Lung (tissue), 12 donors: Measurements from ENCODE around the gene ASTN2. TPM values are rescaled to one million over a fixed set of nuclear protein-coding genes. Genes with fewer than 3 reads are reported as not detected.

ENCODE experiments used
- ATAC-seq: fragments of 200-7000 bp; cut with Tn5 transposase; one replicate; pipeline ENCODE4 v1.9.1; 2020; ENCODE audit warnings: moderate number of reproducible peaks; ENCODE audit not compliant: insufficient read depth, low FRiP score
- DNase-seq, 3 donors: peaks; one replicate each; pipeline ENCODE4 v3.0.0-alpha.2; 2013 to 2017
- H3K27ac ChIP-seq, 2 donors: one replicate each; pipeline ENCODE4 v1.5.1; 2013; ENCODE audit warnings: mild to moderate bottlenecking in 2 of 2, moderate library complexity in 2 of 2, control low read depth in 1 of 2, inconsistent platforms in 1 of 2, low read depth in 1 of 2, low read length in 1 of 2
- H3K27me3 ChIP-seq, 3 donors: one replicate each; pipeline ENCODE4 v1.5.1; 2013; ENCODE audit warnings: low read length in 2 of 3; ENCODE audit not compliant: control insufficient read depth in 3 of 3, insufficient read depth in 3 of 3
- H3K36me3 ChIP-seq, 4 donors: one replicate each; pipeline ENCODE4 v1.5.1; 2013; ENCODE audit warnings: low read length in 4 of 4, mild to moderate bottlenecking in 1 of 4, moderate library complexity in 1 of 4; ENCODE audit not compliant: control insufficient read depth in 4 of 4, insufficient read depth in 4 of 4
- H3K4me1 ChIP-seq, 5 donors: one replicate each; pipeline ENCODE4 v1.5.1; 2013; ENCODE audit warnings: low read length in 5 of 5, mild to moderate bottlenecking in 2 of 5, moderate library complexity in 1 of 5; ENCODE audit not compliant: control insufficient read depth in 5 of 5, insufficient read depth in 5 of 5
- H3K4me3 ChIP-seq: one replicate; pipeline ENCODE4 v1.5.1; 2013; ENCODE audit warnings: mild to moderate bottlenecking, control low read depth, moderate library complexity
- H3K9ac ChIP-seq, 2 donors: one replicate each; pipeline ENCODE4 v1.5.1; 2013; ENCODE audit warnings: low read length in 2 of 2, control low read depth in 1 of 2; ENCODE audit not compliant: insufficient read depth in 1 of 2
- H3K9me3 ChIP-seq, 4 donors: one replicate each; pipeline ENCODE4 v1.5.1; 2013; ENCODE audit warnings: low read length in 3 of 4, mild to moderate bottlenecking in 1 of 4, moderate library complexity in 1 of 4; ENCODE audit not compliant: control insufficient read depth in 4 of 4, insufficient read depth in 3 of 4
- WGBS, 2 donors: extraction: QIAGEN DNeasy Blood & Tissue Kit; methylation state at CpG; one replicate each; pipeline ENCODE4 v1.1.7; 2013; 5-methylcytosine and 5-hydroxymethylcytosine counted together
- polyA plus RNA-seq, 2 donors: library from polyadenylated mRNA; stranded (reverse); fragments of 200-250 nt; gene quantifications; one replicate each; pipeline ENCODE4 v1.2.1, GENCODE V29; 2013
- total RNA-seq, 2 donors: library from RNA; depleted of rRNA in 1 of 2; stranded (reverse); fragments of >200 nt in 1 of 2; gene quantifications; one replicate each; pipeline ENCODE4 v1.2.1, GENCODE V29; 2014 to 2021
- TF ChIP-seq, protein P1 (sequence below): IDR thresholded peaks from 2 replicates; pipeline ENCODE4 v1.5.1; 2012; ENCODE audit warnings: mild to moderate bottlenecking; ENCODE audit errors: control extremely low read depth, extremely low read depth
- donor health status: control.
- donor health status: control.
- donor health status: Bipolar disorder and iron deficiency.
- donor health status: healthy.
- donor health status: DM: yes; HTN: yes; CAD: no.

Gene ASTN2
- total and polyA plus RNA-seq, 4 donors: 1.4 to 7.0 (median 3.3) TPM

DNA sequence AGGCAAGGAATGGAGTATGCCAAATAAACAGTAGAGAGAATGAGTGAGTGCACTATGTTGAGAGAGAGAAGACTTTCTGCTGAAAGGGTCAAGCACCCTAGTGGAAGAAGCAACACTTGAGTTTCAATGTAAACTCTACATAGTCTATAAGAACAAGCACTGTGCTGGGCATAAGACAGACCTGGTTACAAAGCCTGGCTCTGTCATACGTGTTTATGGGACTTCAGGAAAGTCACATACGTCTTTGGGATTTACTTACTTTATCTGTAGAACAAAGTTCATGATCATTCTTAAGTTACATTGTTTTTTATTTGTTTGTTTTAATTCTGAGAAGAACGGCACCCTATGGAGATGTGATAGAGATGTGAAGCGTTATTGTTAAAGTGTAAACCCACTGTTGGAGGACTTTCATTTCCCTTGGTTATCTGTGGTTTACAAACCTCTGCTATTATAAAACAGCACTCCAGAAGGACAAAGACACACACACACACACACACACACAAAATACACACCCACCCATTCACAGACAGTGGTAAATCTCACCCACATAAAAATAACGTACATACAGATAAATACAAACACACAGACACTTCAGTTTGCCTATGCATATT is 798.4 kb downstream of the ASTN2 start:
- DNase-seq (no peak), ATAC-seq (no peak)
- H3K27me3 ChIP-seq: no peaks in the 10 kb centered on the region
- no peak overlapping the region for H3K27ac ChIP-seq
- peaks cover 0 to 4% (median 0%) of the 10 kb centered on the region in 4 donors for H3K36me3 ChIP-seq
- no peak overlapping the region for H3K4me3 ChIP-seq
- H3K9ac ChIP-seq: no peak overlapping the region
- peaks cover 0 to 4% (median 0%) of the 10 kb centered on the region in 5 donors for H3K4me1 ChIP-seq
- 69 to 84% methylated on average over 5 of the region's 5 CpGs for WGBS, 2 donors
- TF ChIP-seq, protein P1, sequence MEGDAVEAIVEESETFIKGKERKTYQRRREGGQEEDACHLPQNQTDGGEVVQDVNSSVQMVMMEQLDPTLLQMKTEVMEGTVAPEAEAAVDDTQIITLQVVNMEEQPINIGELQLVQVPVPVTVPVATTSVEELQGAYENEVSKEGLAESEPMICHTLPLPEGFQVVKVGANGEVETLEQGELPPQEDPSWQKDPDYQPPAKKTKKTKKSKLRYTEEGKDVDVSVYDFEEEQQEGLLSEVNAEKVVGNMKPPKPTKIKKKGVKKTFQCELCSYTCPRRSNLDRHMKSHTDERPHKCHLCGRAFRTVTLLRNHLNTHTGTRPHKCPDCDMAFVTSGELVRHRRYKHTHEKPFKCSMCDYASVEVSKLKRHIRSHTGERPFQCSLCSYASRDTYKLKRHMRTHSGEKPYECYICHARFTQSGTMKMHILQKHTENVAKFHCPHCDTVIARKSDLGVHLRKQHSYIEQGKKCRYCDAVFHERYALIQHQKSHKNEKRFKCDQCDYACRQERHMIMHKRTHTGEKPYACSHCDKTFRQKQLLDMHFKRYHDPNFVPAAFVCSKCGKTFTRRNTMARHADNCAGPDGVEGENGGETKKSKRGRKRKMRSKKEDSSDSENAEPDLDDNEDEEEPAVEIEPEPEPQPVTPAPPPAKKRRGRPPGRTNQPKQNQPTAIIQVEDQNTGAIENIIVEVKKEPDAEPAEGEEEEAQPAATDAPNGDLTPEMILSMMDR: no peak
- peaks cover 0 to 2% (median 0%) of the 10 kb centered on the region in 4 donors for H3K9me3 ChIP-seq

DNA sequence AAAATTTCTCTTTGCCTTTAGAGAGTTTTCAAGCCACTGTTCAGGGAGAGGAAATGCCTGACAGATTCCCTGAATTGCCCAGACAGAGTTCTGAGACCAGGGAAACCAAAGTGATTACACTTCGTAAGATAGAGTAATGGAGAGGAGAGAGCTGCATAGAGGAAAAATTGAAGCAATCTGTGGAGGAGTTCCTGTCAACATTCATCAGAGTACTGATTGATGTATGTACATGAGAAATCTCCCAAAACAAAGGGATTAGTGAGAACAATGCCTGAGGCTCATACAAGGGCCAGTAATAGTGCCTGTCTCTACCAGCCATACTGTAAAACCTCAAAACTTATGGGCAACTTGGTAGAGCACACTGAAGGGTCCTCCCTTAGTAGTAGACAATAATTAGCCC is 806.8 kb downstream of the ASTN2 start:
- Histone ChIP-seq H3K9me3 (no peaks in the 10 kb centered on the region), H3K27me3 (no peaks in the 10 kb centered on the region), H3K4me1 (no peaks in the 10 kb centered on the region), H3K4me3 (no peak overlapping the region), H3K36me3 (no peaks in the 10 kb centered on the region), H3K9ac (no peak overlapping the region), H3K27ac (no peak overlapping the region)
- TF ChIP-seq, protein P1: no peak
- no peak for DNase-seq
- 83 to 91% methylated on average over 1 of the region's 1 CpG for WGBS, 2 donors
- ATAC-seq: no peak

DNA sequence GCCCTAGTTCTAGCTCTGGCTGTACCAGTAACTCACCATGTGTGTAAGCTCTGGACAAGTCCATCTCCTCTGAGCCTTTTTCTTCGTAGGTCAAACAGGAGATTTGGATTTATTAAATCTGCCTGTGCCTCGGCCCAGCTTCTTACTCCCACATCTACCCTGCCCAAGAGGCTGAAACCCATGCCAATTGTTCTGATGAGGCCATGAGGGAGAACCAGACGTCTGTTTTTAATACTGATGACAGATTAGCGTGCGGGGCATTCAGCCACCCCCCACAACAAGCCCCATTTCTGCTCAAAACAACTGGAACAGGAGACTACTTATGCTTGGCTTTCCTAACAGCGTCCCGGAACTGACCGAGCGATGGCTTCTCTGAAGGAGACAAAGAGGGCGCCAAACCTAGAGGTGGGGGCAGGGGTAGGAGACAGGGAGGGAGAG is 808.9 kb downstream of the ASTN2 start:
- H3K9me3 ChIP-seq: no peaks in the 10 kb centered on the region
- no peaks in the 10 kb centered on the region for H3K27me3 ChIP-seq
- no peak overlapping the region for H3K27ac ChIP-seq
- 89 to 94% methylated on average over 10 of the region's 10 CpGs for WGBS, 2 donors
- TF ChIP-seq, protein P1: no peak
- H3K36me3 ChIP-seq: no peaks in the 10 kb centered on the region
- ATAC-seq (no peak), DNase-seq (no peak)
- H3K9ac ChIP-seq: no peak overlapping the region
- H3K4me1 ChIP-seq: no peaks in the 10 kb centered on the region
- no peak overlapping the region for H3K4me3 ChIP-seq

DNA sequence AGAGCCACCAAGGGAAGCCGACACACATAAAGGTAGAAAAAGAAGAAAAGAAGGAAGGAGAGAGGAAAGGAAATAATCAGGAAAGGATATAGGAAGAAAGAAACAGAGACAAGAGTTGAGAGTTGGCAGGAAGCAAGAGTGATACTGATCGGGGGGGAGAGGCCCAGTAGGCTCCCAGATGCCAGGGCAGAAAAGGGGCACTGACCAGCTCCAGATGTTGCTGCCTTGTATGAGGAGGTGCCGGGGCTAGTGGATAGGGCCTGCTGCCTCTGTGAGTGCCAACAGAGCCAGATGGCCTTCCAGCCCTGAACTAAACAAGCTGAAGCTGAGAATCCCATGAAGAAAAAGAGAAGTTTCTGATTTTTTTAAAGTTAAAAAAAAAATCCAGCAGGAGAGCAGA is 809.8 kb downstream of the ASTN2 start:
- Histone ChIP-seq H3K36me3 (no peaks in the 10 kb centered on the region), H3K27ac (no peak overlapping the region), H3K4me1 (no peaks in the 10 kb centered on the region), H3K9me3 (no peaks in the 10 kb centered on the region), H3K9ac (no peak overlapping the region), H3K4me3 (no peak overlapping the region), H3K27me3 (no peaks in the 10 kb centered on the region)
- TF ChIP-seq, protein P1: no peak
- DNase-seq (no peak), ATAC-seq (no peak)
- 79 to 86% methylated on average over 3 of the region's 3 CpGs for WGBS, 2 donors
